HepG2 (cell line): ENCODE data around the gene RPL6. TPM values are rescaled to one million over a fixed set of nuclear protein-coding genes. Genes with fewer than 3 reads are reported as not detected.

ENCODE experiments used
- CEBPB ChIP-seq: IDR thresholded peaks from 2 replicates; pipeline ENCODE4 v1.6.1; 2011; ENCODE audit warnings: low read depth, low read length, improper control_type of control experiment, borderline replicate concordance
- GPBP1L1 ChIP-seq: sonication (generic); formaldehyde crosslinking; IDR thresholded peaks from 2 replicates; pipeline ENCODE4 v1.5.0; 2020; ENCODE audit warnings: mild to moderate bottlenecking, missing genetic modification reagents
- JDP2 ChIP-seq: sonication (generic); formaldehyde crosslinking; IDR thresholded peaks from 2 replicates; pipeline ENCODE4 v1.8.1; 2022; ENCODE audit warnings: missing genetic modification reagents, borderline replicate concordance
- MIXL1 ChIP-seq: IDR thresholded peaks from 2 replicates; pipeline ENCODE4 v1.6.1; 2016
- NR1H2 ChIP-seq: sonication (generic); formaldehyde crosslinking; IDR thresholded peaks from 2 replicates; pipeline ENCODE4 v1.8.1; 2022; ENCODE audit warnings: low read depth, missing genetic modification reagents, borderline replicate concordance
- PCBP1 ChIP-seq: fragments of 200-400 bp; formaldehyde crosslinking; IDR thresholded peaks from 2 replicates; pipeline ENCODE4 v1.6.1; 2017; ENCODE audit warnings: mild to moderate bottlenecking, low read depth, low read length, borderline replicate concordance
- RFX1 ChIP-seq: fragments of 450-650 bp; IDR thresholded peaks from 2 replicates; pipeline ENCODE4 v1.6.1; 2017
- SKIL ChIP-seq: sonication (generic); formaldehyde crosslinking; IDR thresholded peaks from 2 replicates; pipeline ENCODE4 v1.8.0; 2022; ENCODE audit warnings: missing genetic modification reagents, mild to moderate bottlenecking, moderate library complexity, borderline replicate concordance
- SMC3 ChIP-seq: IDR thresholded peaks from 2 replicates; pipeline ENCODE4 v1.6.1; 2011; ENCODE audit warnings: low read length, improper control_type of control experiment
- TEF ChIP-seq: sonication (generic); formaldehyde crosslinking; IDR thresholded peaks from 2 replicates; pipeline ENCODE4 v1.5.0; 2020; ENCODE audit warnings: missing genetic modification reagents
- TMF1 ChIP-seq: sonication (generic); formaldehyde crosslinking; IDR thresholded peaks from 2 replicates; pipeline ENCODE4 v1.8.1; 2022; ENCODE audit warnings: low read depth, missing genetic modification reagents
- ZKSCAN5 ChIP-seq: sonication (generic); formaldehyde crosslinking; IDR thresholded peaks from 2 replicates; pipeline ENCODE4 v1.5.1; 2020; ENCODE audit warnings: mild to moderate bottlenecking, missing genetic modification reagents
- ZNF124 ChIP-seq: sonication (generic); formaldehyde crosslinking; IDR thresholded peaks from 2 replicates; pipeline ENCODE4 v1.4.0; 2020; ENCODE audit warnings: missing genetic modification reagents
- ZNF407 ChIP-seq: sonication (generic); formaldehyde crosslinking; IDR thresholded peaks from one replicate; pipeline ENCODE4 v1.5.1; 2020; ENCODE audit warnings: mild to moderate bottlenecking, missing genetic modification reagents; ENCODE audit errors: not compliant biosample characterization
- ZNF883 ChIP-seq: sonication (generic); formaldehyde crosslinking; IDR thresholded peaks from 2 replicates; pipeline ENCODE4 v1.5.1; 2020; ENCODE audit warnings: mild to moderate bottlenecking, missing genetic modification reagents; ENCODE audit errors: not compliant biosample characterization
- polyA plus RNA-seq, 8 experiments: library from polyadenylated mRNA; depleted of rRNA in 3 of 8; stranded (reverse) in 7 of 8; unstranded in 1 of 8; fragments of >200 nt; fragmentation: Illumina TruSeq in 4 of 8; extraction: Trizol in 4 of 8; gene quantifications; 2 replicates each; pipeline versions ENCODE4 v1.2.1 to v1.2.3, GENCODE V29; 2011 to 2016; ENCODE audit warnings: low read depth in 4 of 8, missing spikeins in 1 of 8, mixed read lengths in 1 of 8; ENCODE audit not compliant: insufficient read depth in 1 of 8
- total RNA-seq, 5 experiments: library from RNA; depleted of rRNA; stranded (reverse); fragments of >200 nt; fragmentation: Illumina TruSeq; extraction: Trizol; gene quantifications; 2 replicates each; pipeline ENCODE4 v1.2.3, GENCODE V29; 2016; ENCODE audit warnings: low read depth in 1 of 5

Gene RPL6
- total and polyA plus RNA-seq, 2 of the 13 experiments (the other 11 are each of a cell fraction or from before 2014, with no cell fraction given) = 1,551 to 1,719 TPM

- TF ChIP-seq ZNF407 (CRISPR knock-in tag) (no peak), MIXL1 (CRISPR knock-in tag) (no peak), SMC3 (no peak), CEBPB (no peak), ZNF124 (CRISPR knock-in tag) (0 out of 2 replicates have a peak, but pooled peaks have one; percentile 34), TMF1 (CRISPR knock-in tag) (0 out of 2 replicates have a peak, but pooled peaks have one; percentile 2), TEF (no peak), NR1H2 (CRISPR knock-in tag) (no peak), JDP2 (CRISPR knock-in tag) (no peak), GPBP1L1 (CRISPR knock-in tag) (no peak), ZNF883 (CRISPR knock-in tag) (peak; percentile 81), RFX1 (no peak), SKIL (no peak), ZKSCAN5 (no peak), PCBP1 (0 out of 2 replicates have a peak, but pooled peaks have one; percentile 16)
These were observed 9.3 kb upstream of the RPL6 start, which contains the start of gene PTPN11 (continued) for GRCh38 chr12:112418608-112419296.
